K562 (cell line): Measurements from ENCODE around the gene DNAH17.

Experiments used
- CTCF ChIP-seq, 3 experiments: IDR thresholded peaks in 2 of 3; conservative IDR thresholded peaks in 1 of 3; 2 replicates each; pipeline ENCODE4 v1.5.1; 2011 to 2012; ENCODE audit warnings: low read length in 3 of 3, mild to moderate bottlenecking in 3 of 3, control low read depth in 2 of 3, improper control_type of control experiment in 1 of 3, inconsistent platforms in 1 of 3, low read depth in 1 of 3, mixed read lengths in 1 of 3, moderate library complexity in 1 of 3; ENCODE audit not compliant: insufficient read depth in 2 of 3
- EZH2 ChIP-seq: IDR thresholded peaks from 2 replicates; pipeline ENCODE4 v1.6.1; 2012; ENCODE audit warnings: low read depth, mild to moderate bottlenecking, inconsistent platforms, low read length, borderline replicate concordance
- NR2C1 ChIP-seq, 2 experiments: fragments of 450-650 bp; IDR thresholded peaks; 2 replicates each; pipeline ENCODE4 v1.6.1; 2017; ENCODE audit warnings: mild to moderate bottlenecking in 2 of 2, antibody characterized with exemption in 1 of 2, inconsistent platforms in 1 of 2, missing compliant biosample characterization in 1 of 2, missing genetic modification characterization in 1 of 2
- RBM25 ChIP-seq: fragments of 200-400 bp; formaldehyde crosslinking; IDR thresholded peaks from 2 replicates; pipeline ENCODE4 v1.6.1; 2018; ENCODE audit warnings: low read length, low read depth, moderate library complexity; ENCODE audit not compliant: severe bottlenecking
- TCF7L2 ChIP-seq: fragments of 150-350 bp; IDR thresholded peaks from 2 replicates; pipeline ENCODE4 v1.6.1; 2016; ENCODE audit warnings: low read depth, mild to moderate bottlenecking, low read length, moderate library complexity
- ZSCAN29 ChIP-seq: fragments of 450-650 bp; IDR thresholded peaks from 2 replicates; pipeline ENCODE4 v1.6.1; 2017

- TF ChIP-seq NR2C1 (IDR thresholded peaks at IDR 0.05) (no peak), NR2C1 (tag; IDR thresholded peaks at IDR 0.05) (no peak), RBM25 (no peak), EZH2 (no peak), ZSCAN29 (no peak), TCF7L2 (no peak), CTCF (IDR thresholded peaks at IDR 0.05 in 2 of 3, conservative IDR thresholded peaks at IDR 0.05 in 1 of 3; ENCODE audit: insufficient read depth in 2 of 3, low read depth in 1 of 3, low read length in 3 of 3) (no peak)
These were observed 165.8 kb downstream of the DNAH17 start for GRCh38 chr17:78411241-78411857.
